HepG2 (cell line): ENCODE results near the gene ACADVL. TPM values are rescaled to one million over a fixed set of nuclear protein-coding genes. Genes with fewer than 3 reads are reported as not detected.

Experiments used
- CEBPG ChIP-seq: IDR thresholded peaks from 2 replicates; pipeline ENCODE4 v1.6.1; 2016
- KDM2A ChIP-seq: sonication (generic); formaldehyde crosslinking; IDR thresholded peaks from 2 replicates; pipeline ENCODE4 v1.4.0; 2020; ENCODE audit warnings: low read depth, missing genetic modification reagents, borderline replicate concordance
- NCOA2 ChIP-seq: sonication (generic); formaldehyde crosslinking; IDR thresholded peaks from 2 replicates; pipeline ENCODE4 v1.8.0; 2022; ENCODE audit warnings: inconsistent platforms
- PAX8 ChIP-seq: sonication (generic); formaldehyde crosslinking; IDR thresholded peaks from 2 replicates; pipeline ENCODE4 v1.8.0; 2022; ENCODE audit warnings: mild to moderate bottlenecking, missing genetic modification reagents, borderline replicate concordance
- RARG ChIP-seq: sonication (generic); formaldehyde crosslinking; IDR thresholded peaks from 2 replicates; pipeline ENCODE4 v1.4.0; 2020; ENCODE audit warnings: low read depth, mild to moderate bottlenecking, missing genetic modification reagents
- TBP ChIP-seq: sonication (generic); formaldehyde crosslinking; IDR thresholded peaks from 2 replicates; pipeline ENCODE4 v1.5.0; 2020; ENCODE audit warnings: missing genetic modification reagents
- TCF12 ChIP-seq, 2 experiments: fragments of 450-650 bp in 1 of 2; sonication (generic) in 1 of 2; formaldehyde crosslinking in 1 of 2; IDR thresholded peaks; 2 replicates each; pipeline versions ENCODE4 v1.6.1 to v1.8.0; 2017 to 2022; ENCODE audit warnings: antibody characterized with exemption in 1 of 2, mild to moderate bottlenecking in 1 of 2, missing genetic modification reagents in 1 of 2, moderate library complexity in 1 of 2
- TEAD3 ChIP-seq: optimal IDR thresholded peaks from 2 replicates; pipeline ENCODE3; 2016; ENCODE audit warnings: borderline replicate concordance
- YY1 ChIP-seq: IDR thresholded peaks from 2 replicates; pipeline ENCODE4 v1.6.1; 2011; ENCODE audit warnings: low read length, low read depth, moderate library complexity, mild to moderate bottlenecking; ENCODE audit not compliant: insufficient read depth, insufficient replicate concordance
- ZFP37 ChIP-seq: sonication (generic); formaldehyde crosslinking; IDR thresholded peaks from 2 replicates; pipeline ENCODE4 v1.4.0; 2020; ENCODE audit warnings: missing genetic modification reagents, borderline replicate concordance
- ZFX ChIP-seq: sonication (generic); formaldehyde crosslinking; IDR thresholded peaks from 2 replicates; pipeline ENCODE4 v1.4.0; 2020; ENCODE audit warnings: mild to moderate bottlenecking, low read depth, missing genetic modification reagents, moderate library complexity
- ZNF20 ChIP-seq: sonication (generic); formaldehyde crosslinking; IDR thresholded peaks from 2 replicates; pipeline ENCODE4 v1.4.0; 2020; ENCODE audit warnings: mild to moderate bottlenecking, moderate library complexity, missing genetic modification reagents
- ZNF501 ChIP-seq: sonication (generic); formaldehyde crosslinking; IDR thresholded peaks from 2 replicates; pipeline ENCODE4 v1.5.1; 2020; ENCODE audit warnings: mild to moderate bottlenecking, moderate library complexity, missing genetic modification reagents
- ZNF614 ChIP-seq: IDR thresholded peaks from 2 replicates; pipeline ENCODE4 v1.6.1; 2018; ENCODE audit warnings: missing biosample characterization, missing genetic modification reagents, inconsistent platforms, borderline replicate concordance
- ZNF879 ChIP-seq: sonication (generic); formaldehyde crosslinking; IDR thresholded peaks from 2 replicates; pipeline ENCODE4 v1.8.1; 2023; ENCODE audit warnings: missing genetic modification reagents
- polyA plus RNA-seq, 8 experiments: library from polyadenylated mRNA; depleted of rRNA in 3 of 8; stranded (reverse) in 7 of 8; unstranded in 1 of 8; fragments of >200 nt; fragmentation: Illumina TruSeq in 4 of 8; extraction: Trizol in 4 of 8; gene quantifications; 2 replicates each; pipeline versions ENCODE4 v1.2.1 to v1.2.3, GENCODE V29; 2011 to 2016; ENCODE audit warnings: low read depth in 4 of 8, missing spikeins in 1 of 8, mixed read lengths in 1 of 8; ENCODE audit not compliant: insufficient read depth in 1 of 8
- total RNA-seq, 5 experiments: library from RNA; depleted of rRNA; stranded (reverse); fragments of >200 nt; fragmentation: Illumina TruSeq; extraction: Trizol; gene quantifications; 2 replicates each; pipeline ENCODE4 v1.2.3, GENCODE V29; 2016; ENCODE audit warnings: low read depth in 1 of 5
- TF ChIP-seq, protein P1 (sequence below): sonication (generic); formaldehyde crosslinking; conservative IDR thresholded peaks from 2 replicates; pipeline ENCODE4 v1.4.0; 2020; ENCODE audit warnings: mild to moderate bottlenecking, missing genetic modification reagents, moderate library complexity
- TF ChIP-seq, protein P2 (sequence below): sonication (generic); formaldehyde crosslinking; IDR thresholded peaks from 2 replicates; pipeline ENCODE4 v1.4.0; 2020; ENCODE audit warnings: missing genetic modification reagents
- TF ChIP-seq, protein P3 (sequence below): sonication (generic); formaldehyde crosslinking; IDR thresholded peaks from 2 replicates; pipeline ENCODE4 v1.5.0; 2020; ENCODE audit warnings: missing genetic modification reagents
- TF ChIP-seq, protein P4 (sequence below), 2 experiments: fragments of 450-650 bp in 1 of 2; sonication (generic) in 1 of 2; formaldehyde crosslinking; IDR thresholded peaks; 2 replicates each; pipeline versions ENCODE4 v1.5.0 to v1.8.0; 2020 to 2022; ENCODE audit warnings: mild to moderate bottlenecking in 1 of 2, missing genetic modification reagents in 1 of 2

The ACADVL gene
- total and polyA plus RNA-seq, 2 of the 13 experiments (the other 11 are each of a cell fraction or from before 2014, with no cell fraction given), result 219 to 412 TPM

DNA sequence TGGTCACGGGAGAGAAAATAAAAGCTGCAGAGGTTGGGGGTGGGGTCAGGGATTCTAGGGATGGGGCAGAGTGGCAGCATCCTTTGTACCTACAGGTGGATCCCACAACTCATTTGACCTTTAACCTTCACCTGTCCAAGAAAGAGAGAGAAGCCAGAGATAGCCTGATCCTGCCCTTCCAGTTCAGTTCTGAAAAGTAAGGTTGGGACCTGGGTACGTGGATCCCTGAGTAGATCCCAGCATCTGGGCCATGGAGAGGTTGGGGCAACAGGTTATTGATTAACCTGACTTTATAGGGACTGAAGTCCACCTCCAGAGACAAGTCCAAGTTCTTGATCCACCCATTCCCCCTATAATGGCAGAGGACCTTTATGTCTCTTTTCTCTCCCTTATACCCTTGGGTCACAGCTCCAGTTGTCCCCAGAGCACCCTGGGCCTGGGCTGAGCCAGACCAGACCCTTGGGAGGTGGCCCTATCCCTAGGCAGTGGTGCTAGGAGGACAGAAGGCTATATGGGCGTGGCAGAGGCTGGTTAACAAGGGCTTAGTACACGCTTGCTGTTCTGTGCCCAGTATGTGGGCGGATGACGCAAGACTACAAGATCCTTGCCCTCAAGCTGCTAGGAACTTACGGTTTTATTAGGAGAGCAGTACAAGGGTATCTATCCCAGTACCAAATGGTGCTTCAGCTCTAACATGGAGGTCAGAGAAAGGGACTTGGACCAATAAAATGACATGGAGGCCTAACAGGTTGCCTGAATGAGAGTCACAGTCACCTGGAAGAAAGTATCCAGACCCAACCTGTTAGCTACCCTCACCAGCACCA is 39.2 kb downstream of the ACADVL start (continued):
- TF ChIP-seq TCF12 (IDR thresholded peaks at IDR 0.05) (no peak), TCF12 (CRISPR knock-in tag; IDR thresholded peaks at IDR 0.05) (0 out of 2 replicates have a peak, but pooled peaks have one; percentile 31), ZFX (CRISPR knock-in tag) (peak; percentile 45; the same call in 1 of the 2 replicates), RARG (CRISPR knock-in tag) (no peak), CEBPG (CRISPR knock-in tag) (peak; percentile 98), ZNF614 (CRISPR knock-in tag) (no peak), ZNF879 (no peak), YY1 (peak; percentile 34), ZFP37 (CRISPR knock-in tag) (no peak), TEAD3 (peak; percentile 24), ZNF20 (CRISPR knock-in tag) (no peak), NCOA2 (CRISPR knock-in tag) (peak; percentile 39; the same call in 1 of the 2 replicates), TBP (CRISPR knock-in tag) (no peak), KDM2A (CRISPR knock-in tag) (peak; percentile 52; the same call in 1 of the 2 replicates), PAX8 (CRISPR knock-in tag) (no peak), ZNF501 (CRISPR knock-in tag) (peak; percentile 76)
- TF ChIP-seq, protein P1, sequence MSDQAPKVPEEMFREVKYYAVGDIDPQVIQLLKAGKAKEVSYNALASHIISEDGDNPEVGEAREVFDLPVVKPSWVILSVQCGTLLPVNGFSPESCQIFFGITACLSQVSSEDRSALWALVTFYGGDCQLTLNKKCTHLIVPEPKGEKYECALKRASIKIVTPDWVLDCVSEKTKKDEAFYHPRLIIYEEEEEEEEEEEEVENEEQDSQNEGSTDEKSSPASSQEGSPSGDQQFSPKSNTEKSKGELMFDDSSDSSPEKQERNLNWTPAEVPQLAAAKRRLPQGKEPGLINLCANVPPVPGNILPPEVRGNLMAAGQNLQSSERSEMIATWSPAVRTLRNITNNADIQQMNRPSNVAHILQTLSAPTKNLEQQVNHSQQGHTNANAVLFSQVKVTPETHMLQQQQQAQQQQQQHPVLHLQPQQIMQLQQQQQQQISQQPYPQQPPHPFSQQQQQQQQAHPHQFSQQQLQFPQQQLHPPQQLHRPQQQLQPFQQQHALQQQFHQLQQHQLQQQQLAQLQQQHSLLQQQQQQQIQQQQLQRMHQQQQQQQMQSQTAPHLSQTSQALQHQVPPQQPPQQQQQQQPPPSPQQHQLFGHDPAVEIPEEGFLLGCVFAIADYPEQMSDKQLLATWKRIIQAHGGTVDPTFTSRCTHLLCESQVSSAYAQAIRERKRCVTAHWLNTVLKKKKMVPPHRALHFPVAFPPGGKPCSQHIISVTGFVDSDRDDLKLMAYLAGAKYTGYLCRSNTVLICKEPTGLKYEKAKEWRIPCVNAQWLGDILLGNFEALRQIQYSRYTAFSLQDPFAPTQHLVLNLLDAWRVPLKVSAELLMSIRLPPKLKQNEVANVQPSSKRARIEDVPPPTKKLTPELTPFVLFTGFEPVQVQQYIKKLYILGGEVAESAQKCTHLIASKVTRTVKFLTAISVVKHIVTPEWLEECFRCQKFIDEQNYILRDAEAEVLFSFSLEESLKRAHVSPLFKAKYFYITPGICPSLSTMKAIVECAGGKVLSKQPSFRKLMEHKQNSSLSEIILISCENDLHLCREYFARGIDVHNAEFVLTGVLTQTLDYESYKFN (CRISPR knock-in tag), result peak; percentile 91
- TF ChIP-seq, protein P2, sequence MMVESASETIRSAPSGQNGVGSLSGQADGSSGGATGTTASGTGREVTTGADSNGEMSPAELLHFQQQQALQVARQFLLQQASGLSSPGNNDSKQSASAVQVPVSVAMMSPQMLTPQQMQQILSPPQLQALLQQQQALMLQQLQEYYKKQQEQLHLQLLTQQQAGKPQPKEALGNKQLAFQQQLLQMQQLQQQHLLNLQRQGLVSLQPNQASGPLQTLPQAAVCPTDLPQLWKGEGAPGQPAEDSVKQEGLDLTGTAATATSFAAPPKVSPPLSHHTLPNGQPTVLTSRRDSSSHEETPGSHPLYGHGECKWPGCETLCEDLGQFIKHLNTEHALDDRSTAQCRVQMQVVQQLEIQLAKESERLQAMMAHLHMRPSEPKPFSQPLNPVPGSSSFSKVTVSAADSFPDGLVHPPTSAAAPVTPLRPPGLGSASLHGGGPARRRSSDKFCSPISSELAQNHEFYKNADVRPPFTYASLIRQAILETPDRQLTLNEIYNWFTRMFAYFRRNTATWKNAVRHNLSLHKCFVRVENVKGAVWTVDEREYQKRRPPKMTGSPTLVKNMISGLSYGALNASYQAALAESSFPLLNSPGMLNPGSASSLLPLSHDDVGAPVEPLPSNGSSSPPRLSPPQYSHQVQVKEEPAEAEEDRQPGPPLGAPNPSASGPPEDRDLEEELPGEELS, result peak; percentile 40; the same call in 1 of the 2 replicates
- TF ChIP-seq, protein P3, sequence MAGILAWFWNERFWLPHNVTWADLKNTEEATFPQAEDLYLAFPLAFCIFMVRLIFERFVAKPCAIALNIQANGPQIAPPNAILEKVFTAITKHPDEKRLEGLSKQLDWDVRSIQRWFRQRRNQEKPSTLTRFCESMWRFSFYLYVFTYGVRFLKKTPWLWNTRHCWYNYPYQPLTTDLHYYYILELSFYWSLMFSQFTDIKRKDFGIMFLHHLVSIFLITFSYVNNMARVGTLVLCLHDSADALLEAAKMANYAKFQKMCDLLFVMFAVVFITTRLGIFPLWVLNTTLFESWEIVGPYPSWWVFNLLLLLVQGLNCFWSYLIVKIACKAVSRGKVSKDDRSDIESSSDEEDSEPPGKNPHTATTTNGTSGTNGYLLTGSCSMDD (CRISPR knock-in tag), result no peak
- TF ChIP-seq, protein P4, sequence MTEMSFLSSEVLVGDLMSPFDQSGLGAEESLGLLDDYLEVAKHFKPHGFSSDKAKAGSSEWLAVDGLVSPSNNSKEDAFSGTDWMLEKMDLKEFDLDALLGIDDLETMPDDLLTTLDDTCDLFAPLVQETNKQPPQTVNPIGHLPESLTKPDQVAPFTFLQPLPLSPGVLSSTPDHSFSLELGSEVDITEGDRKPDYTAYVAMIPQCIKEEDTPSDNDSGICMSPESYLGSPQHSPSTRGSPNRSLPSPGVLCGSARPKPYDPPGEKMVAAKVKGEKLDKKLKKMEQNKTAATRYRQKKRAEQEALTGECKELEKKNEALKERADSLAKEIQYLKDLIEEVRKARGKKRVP (CRISPR knock-in tag; IDR thresholded peaks at IDR 0.05), result peak in 1 of 2 experiments; percentile 99; a peak in 2 of 4 replicates
